ENCODE measurements around the gene CDH20.
A peak's percentile ranks its signal among the peaks of the same experiment; 100 is the strongest.

The CDH20 gene

GRCh38 chr18:61575419-61575818 lies 242.2 kb downstream of the CDH20 start:
- ATAC-seq: no peak
- DNase-seq: no peak

GRCh38 chr18:61578846-61579245 lies 245.6 kb downstream of the CDH20 start:
- no peak for ATAC-seq
- DNase-seq: no peak

GRCh38 chr18:61579581-61579980 lies 246.4 kb downstream of the CDH20 start:
- no peak for DNase-seq
- no peak for ATAC-seq

- no peak for ATAC-seq
Observed at GRCh38 chr18:61580046-61580445, 246.8 kb downstream of the CDH20 start.

GRCh38 chr18:61581578-61582201 lies 248.5 kb downstream of the CDH20 start:
- DNase-seq (peak; percentile 78), ATAC-seq (peak; percentile 84)

More at GRCh38 chr18:61580046-61580445, 246.8 kb downstream of the CDH20 start:
- no peak for DNase-seq

GRCh38 chr18:61582202-61582710 lies 249.0 kb downstream of the CDH20 start:
- ATAC-seq (no peak), DNase-seq (no peak)

- DNase-seq (no peak), ATAC-seq (no peak)
Observed at GRCh38 chr18:61583548-61583947, 250.3 kb downstream of the CDH20 start.

DNA sequence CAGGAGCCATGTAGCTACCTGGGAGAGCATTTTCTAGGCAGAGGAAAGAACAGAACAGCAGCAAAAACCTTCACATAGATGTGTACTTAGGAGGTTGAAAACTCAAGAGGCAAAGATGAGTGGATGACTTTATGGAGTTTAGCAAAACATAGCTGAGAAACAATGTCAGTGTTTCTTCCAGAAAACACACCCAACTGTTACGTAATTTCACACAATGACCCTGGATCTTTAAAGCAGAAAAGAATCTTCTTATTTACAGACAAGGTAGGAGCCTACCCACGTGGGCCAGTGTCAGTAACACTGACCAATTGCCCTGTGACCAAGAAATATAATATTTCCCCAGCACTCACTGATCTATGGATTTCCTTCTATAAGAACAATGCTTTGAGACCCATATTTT lies 254.6 kb downstream of the CDH20 start:
- DNase-seq: no peak
- ATAC-seq: no peak

GRCh38 chr18:61589053-61589723 lies 256.0 kb downstream of the CDH20 start:
- no peak for ATAC-seq
- no peak for DNase-seq

DNA sequence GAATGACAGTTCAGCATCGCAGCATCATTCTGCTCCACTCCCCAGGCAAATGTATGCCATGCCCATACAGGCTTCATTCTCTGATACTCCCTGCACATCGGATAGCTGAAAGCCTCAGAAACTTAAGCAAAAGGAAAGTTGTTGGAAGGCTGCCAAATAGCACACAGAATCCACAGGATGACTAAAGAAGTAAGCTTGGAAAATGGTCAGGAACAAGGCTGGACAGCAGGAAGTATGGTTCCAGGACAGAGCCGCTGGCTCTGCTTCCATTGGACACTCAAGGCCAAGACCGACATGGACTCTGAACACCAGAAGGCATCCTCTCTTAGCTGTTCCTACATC lies 256.5 kb downstream of the CDH20 start:
- no peak for ATAC-seq
- no peak for DNase-seq

DNA sequence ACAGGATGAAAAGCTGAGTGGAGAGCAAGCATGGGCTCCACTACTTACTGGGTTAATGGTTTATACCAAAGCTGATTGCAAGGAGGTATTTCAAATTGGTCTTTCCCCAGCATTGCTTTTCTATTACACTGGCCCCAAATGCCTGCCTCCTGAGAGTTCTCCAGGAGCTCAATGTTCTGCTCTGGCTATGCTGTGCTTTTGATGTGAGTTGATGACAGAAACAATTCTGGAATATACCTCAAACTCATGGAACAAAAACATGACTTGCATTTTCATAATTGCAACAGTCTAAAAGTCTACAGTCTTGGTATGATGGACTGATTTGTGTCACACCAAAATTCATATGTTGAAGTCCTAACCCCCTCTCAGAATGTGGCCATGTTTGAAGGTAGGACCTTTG lies 258.0 kb downstream of the CDH20 start:
- DNase-seq (no peak), ATAC-seq (no peak)

GRCh38 chr18:61595615-61596251 lies 262.5 kb downstream of the CDH20 start:
- DNase-seq: no peak

DNA sequence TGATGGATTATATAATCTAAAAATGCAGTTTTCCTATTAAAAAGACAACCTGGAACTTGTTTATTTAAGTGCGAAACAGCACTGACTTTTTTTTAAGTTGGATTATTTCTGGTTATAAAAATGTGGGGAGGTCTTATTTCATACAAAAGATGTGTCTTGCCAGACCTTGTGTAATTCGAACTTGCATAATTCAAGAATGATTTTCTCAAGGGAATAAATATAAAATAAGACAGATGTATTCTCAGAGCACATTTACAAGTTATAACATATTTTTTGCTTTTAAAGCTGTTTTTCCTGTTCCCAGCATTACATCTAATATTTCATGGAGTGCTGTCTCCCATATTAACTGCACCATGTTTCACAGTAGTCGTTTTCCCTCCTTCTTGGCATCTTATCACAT lies 263.1 kb downstream of the CDH20 start:
- ATAC-seq (no peak), DNase-seq (no peak)

More at GRCh38 chr18:61595615-61596251, 262.5 kb downstream of the CDH20 start:
- ATAC-seq: no peak

- DNase-seq: no peak
- ATAC-seq: no peak
Observed at GRCh38 chr18:61597316-61597715, 264.1 kb downstream of the CDH20 start.

GRCh38 chr18:61600422-61600821 lies 267.2 kb downstream of the CDH20 start:
- DNase-seq: no peak
- ATAC-seq: no peak

- DNase-seq: no peak
- ATAC-seq: no peak
Observed at GRCh38 chr18:61602836-61603235, 269.6 kb downstream of the CDH20 start.

Data from stimulated activated naive CD8-positive, alpha-beta T cell treated with anti-CD3 and anti-CD28 coated beads, Interleukin-15, Interleukin-2, amounts not matched to agents 100 U/mL and 50 U/mL, for 24 hours (primary cell).